ENCODE data around the gene DLEC1.
A peak's percentile ranks its signal among the peaks of the same experiment; 100 is the strongest.

DLEC1 gene

DNA sequence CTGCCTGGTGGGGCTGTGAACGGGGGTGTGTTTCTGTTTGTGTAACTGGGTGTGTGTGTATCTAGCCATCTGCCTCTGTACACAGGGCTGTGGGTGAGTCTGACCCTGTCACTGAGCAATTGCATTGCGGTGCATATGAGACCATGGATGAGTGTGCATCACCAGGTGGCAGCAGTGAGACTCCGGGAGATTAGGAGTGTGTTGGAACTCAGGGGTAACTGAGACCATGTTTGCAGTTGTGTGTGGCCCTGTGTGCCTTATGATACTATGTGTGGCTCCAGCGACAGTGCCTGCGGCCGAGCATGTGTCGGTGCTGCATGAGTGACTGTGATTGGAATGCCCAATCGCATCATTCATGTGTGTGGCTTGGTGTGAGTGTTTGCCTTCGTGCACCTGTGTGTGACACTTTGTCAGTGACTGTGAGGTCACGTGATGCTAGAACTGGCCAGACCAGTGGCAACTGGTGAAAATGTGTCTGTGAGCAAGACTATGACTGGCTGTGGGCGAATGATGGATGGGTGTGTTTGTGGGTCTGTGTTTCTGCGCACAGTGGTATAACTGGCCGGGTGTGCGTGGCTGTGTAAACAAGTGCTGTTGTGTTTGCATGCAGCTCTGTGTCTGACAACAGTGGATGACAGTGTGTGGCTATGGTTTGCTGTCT is 34.5 kb upstream of the DLEC1 start:
- Mint-ChIP-seq H3K27me3 (no peaks in the 10 kb centered on the region), H3K36me3 (ENCODE audit: insufficient read depth) (peaks cover 26% of the 10 kb centered on the region), H3K9me3 (no peaks in the 10 kb centered on the region), H3K27ac (peak overlapping the region in 1 of 2 donors; percentile 89), H3K4me3 (peak overlapping the region in 1 of 2 donors; percentile 17), H3K4me1 (ENCODE audit: low read depth in 2 of 2) (peaks cover 23 to 25% of the 10 kb centered on the region in 2 donors)
- DNase-seq: peak in 2 of 3 experiments; percentile 49 to 51
- peak; percentile 72 for ATAC-seq (replicated peaks)

DNA sequence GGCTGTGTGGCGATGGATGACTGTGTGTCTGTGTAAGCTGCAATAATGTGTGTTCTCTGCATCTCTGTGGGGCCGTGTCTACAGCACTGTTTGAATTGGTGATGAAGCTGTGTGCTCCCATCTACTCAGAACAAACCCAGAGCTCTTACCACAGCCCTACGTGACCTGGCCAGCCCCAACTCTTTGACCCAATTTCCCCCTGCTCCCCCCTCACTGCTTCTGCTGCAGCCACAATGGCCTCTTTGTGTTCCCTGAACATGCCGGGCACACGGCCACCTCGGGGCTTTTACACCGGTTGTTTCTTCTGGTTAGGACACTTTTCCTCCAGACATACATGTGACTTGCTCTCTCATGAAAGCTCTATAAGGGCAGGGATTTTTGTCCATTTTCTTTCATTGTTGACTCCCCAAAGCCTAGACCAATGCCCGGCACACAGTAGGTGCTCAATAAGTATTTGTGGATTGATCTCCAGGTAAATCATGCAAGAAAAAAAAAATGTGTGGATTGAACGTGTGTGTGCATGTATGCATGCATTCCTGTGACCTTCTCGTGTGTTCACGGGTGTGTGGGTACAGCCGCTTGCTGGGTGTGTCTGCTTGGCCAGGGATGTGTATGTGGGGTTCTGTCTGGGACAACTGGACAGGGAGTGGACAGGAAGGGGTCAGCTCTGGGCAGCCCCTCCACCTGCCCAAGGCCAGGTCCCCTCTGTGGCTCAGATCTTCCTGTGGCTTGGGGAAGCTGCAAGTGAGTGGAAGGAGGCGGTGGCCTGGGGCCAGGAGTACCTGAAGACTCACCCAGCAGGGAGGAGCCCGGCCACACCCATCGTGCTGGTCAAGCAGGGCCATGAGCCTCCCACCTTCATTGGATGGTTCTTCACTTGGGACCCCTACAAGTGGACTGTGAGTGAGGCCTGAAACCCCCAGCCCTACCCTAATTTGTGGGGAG is 33.7 kb upstream of the DLEC1 start:
- peak; percentile 28 for ATAC-seq (replicated peaks)
- Mint-ChIP-seq H3K36me3 (ENCODE audit: insufficient read depth) (peaks cover 23% of the 10 kb centered on the region), H3K4me3 (no peak overlapping the region), H3K4me1 (ENCODE audit: low read depth in 2 of 2) (peaks cover 21% of the 10 kb centered on the region in 2 donors), H3K9me3 (no peaks in the 10 kb centered on the region), H3K27me3 (no peaks in the 10 kb centered on the region), H3K27ac (no peak overlapping the region)
- no peak for DNase-seq

DNA sequence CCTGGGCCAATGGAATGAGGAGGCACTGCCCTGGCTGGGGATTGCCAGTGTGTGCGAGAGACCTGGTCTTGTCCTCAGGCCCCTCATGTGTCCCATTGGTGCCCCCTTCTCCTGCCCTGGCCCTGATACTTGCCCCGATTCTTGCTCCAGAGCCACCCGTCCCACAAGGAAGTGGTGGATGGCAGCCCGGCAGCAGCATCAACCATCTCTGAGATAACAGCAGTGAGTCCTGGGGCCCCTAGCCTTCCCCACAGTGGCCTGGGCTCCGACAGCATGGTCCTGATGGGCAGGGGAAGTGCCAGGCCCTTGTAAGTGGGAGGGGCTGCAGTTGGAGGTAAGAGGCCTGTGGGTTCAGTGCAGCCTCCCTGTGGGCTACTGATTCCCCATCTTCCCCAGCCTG is 33.0 kb upstream of the DLEC1 start:
- no peak overlapping the region for H3K27ac Mint-ChIP-seq
- ATAC-seq (replicated peaks): no peak
- peaks cover 22% of the 10 kb centered on the region for H3K36me3 Mint-ChIP-seq (ENCODE audit: insufficient read depth)

DNA sequence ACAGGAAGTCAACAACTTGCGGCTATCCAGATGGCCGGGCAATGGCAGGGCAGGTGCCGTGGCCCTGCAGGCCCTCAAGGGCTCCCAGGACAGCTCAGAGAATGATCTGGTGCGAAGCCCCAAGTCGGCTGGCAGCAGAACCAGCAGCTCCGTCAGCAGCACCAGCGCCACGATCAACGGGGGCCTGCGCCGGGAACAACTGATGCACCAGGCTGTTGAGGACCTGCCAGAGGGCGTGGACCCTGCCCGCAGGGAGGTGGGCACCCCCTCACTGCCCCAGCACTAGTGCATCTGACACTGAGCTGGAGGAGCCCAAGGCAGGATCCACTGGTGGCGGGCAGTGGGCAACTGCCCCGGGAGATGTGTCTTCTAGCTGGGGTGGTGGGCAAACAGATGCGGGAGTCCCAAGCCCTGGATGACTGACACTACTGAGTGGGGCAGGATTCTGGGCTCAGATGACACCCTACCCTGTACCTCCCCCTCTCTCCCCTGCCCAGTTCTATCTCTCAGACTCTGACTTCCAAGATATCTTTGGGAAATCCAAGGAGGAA is 32.5 kb upstream of the DLEC1 start:
- ATAC-seq (replicated peaks) (no peak), DNase-seq (no peak)
- Mint-ChIP-seq H3K4me3 (no peak overlapping the region), H3K27me3 (no peaks in the 10 kb centered on the region), H3K4me1 (ENCODE audit: low read depth in 2 of 2) (peaks cover 21% of the 10 kb centered on the region in 2 donors), H3K36me3 (ENCODE audit: insufficient read depth) (peaks cover 22% of the 10 kb centered on the region), H3K27ac (no peak overlapping the region), H3K9me3 (no peaks in the 10 kb centered on the region)

More for the DNA sequence above, 33.0 kb upstream of the DLEC1 start:
- no peak for DNase-seq
- Mint-ChIP-seq H3K4me3 (no peak overlapping the region), H3K4me1 (ENCODE audit: low read depth in 2 of 2) (peaks cover 21% of the 10 kb centered on the region in 2 donors), H3K9me3 (no peaks in the 10 kb centered on the region), H3K27me3 (no peaks in the 10 kb centered on the region)

DNA sequence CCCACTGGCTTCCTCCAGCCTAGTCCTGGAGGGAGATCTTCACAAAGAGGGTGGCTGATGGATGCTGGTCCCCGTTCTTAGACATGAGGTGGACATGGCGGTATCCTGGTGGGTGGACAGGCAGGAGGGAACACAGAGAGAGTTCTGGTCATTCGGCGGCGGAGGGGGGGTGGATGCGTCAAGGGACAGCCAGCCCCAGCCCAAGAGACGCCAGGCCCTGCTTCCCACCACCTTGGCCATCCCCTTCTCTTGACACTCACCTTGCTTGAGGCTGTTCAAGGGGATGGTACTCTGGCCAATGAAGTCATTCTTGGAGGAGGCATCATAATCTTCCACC is 31.3 kb upstream of the DLEC1 start:
- Mint-ChIP-seq H3K9me3 (no peaks in the 10 kb centered on the region), H3K36me3 (ENCODE audit: insufficient read depth) (peaks cover 17% of the 10 kb centered on the region), H3K4me1 (ENCODE audit: low read depth in 2 of 2) (peaks cover 21% of the 10 kb centered on the region in 2 donors), H3K27me3 (no peaks in the 10 kb centered on the region), H3K27ac (peak overlapping the region; percentile 67 to 68), H3K4me3 (no peak overlapping the region)
- no peak for DNase-seq
- no peak for ATAC-seq (replicated peaks)

DNA sequence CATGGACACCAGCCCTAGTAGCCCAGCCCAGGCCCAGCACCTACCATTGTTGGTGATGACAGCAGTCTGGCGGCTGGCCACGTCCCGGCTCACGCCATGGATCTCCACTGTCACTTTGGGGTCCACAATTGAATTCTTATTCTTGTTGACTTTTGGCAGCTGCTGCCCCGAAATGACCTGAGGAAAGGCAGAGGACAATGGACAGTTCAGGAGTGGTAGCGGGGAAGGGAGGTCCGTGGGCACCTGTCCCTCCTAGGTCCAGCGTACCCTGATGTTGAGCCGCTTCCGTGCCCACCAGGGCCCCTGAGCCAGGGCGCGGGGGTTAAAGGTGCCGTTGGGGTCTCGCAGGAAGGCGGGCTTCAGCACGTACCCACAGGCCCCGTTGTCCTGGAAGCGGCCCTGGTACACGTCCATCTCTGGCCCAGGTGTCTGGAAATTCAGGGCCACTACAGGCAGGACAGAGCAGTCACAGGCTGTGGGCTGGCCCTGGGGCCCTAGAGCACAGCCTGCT is 30.8 kb upstream of the DLEC1 start:
- peaks cover 17% of the 10 kb centered on the region for H3K36me3 Mint-ChIP-seq (ENCODE audit: insufficient read depth)
- no peak overlapping the region for H3K4me3 Mint-ChIP-seq
- ATAC-seq (replicated peaks): no peak
- no peak for DNase-seq
- H3K27me3 Mint-ChIP-seq: no peaks in the 10 kb centered on the region
- H3K27ac Mint-ChIP-seq: no peak overlapping the region
- no peaks in the 10 kb centered on the region for H3K9me3 Mint-ChIP-seq
- H3K4me1 Mint-ChIP-seq (ENCODE audit: low read depth in 2 of 2): peaks cover 16% of the 10 kb centered on the region in 2 donors

DNA sequence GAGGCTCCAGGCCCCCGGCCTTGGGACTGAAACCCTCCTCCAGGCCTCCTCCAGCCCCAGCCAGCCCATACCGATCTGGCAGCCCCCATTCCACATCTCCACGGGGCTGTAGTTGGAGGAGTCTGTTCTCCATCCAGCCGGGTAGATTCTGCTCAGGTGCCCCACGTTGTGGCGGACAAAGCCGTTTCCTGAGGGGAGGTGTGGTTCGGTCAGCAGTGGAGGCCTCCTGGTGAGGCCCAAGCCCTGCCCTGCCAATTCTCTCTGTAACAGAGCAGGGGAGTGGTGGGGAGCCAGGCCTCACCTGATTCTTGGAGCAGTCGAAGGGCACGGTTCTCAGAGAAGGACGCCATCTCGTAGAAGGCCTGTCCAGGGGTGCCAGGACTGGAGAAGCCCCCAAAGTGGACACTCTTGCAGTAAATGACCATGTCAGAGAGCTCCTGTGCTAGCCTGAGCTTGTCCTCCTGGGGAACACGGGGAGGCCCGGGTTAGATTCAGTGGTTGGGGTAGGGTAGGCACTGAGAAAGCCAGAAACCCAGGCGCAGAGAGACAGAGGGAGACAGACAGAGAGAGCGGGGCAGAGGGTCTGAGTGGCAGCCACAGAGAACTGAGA is 29.9 kb upstream of the DLEC1 start:
- no peak for DNase-seq
- ATAC-seq (replicated peaks): no peak
- Mint-ChIP-seq H3K4me3 (no peak overlapping the region), H3K36me3 (ENCODE audit: insufficient read depth) (peaks cover 20% of the 10 kb centered on the region), H3K27me3 (no peaks in the 10 kb centered on the region), H3K27ac (peak overlapping the region; percentile 67 to 78), H3K9me3 (no peaks in the 10 kb centered on the region), H3K4me1 (ENCODE audit: low read depth in 2 of 2) (peaks cover 10 to 13% of the 10 kb centered on the region in 2 donors)

DNA sequence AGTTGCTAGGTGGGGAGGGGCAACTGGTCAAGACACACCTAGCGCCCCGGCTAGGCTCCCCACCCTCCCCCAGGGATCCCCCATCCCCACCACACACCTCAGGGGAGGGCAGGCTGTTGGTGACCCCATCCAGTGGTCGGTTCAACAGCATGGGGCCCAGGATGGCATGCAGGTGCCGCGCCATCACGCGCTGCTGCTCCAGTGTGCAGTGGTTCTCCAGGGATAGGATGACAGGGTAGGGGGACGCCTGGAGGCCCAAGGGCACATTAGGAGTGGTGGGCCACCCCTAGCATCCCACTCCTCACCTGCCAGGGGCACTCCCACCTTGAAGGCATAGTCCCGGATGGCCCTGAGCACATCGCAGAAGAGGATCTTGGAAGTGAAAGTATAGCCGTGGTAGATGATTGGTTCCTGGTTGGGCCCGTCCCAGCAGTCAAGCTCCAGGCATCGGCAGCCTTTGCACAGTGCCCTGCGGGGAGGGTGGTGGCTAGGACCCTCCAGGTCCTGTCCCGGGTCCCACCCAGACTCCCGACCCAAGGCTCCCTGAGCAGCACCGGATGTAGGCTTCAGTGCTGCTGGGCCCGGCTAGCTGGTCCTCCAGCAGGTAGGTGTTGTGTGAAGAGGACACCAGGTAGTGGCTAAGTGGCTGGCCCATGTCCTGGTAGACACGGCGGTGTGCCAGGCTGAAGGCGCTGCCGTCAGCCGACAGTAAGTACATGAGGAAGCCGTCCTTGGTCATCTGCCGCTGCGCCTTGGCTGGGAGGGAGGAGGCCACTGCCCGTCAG is 29.0 kb upstream of the DLEC1 start:
- Mint-ChIP-seq H3K27me3 (no peaks in the 10 kb centered on the region), H3K4me3 (no peak overlapping the region), H3K27ac (peak overlapping the region in 1 of 2 donors; percentile 78), H3K9me3 (no peaks in the 10 kb centered on the region), H3K36me3 (ENCODE audit: insufficient read depth) (peaks cover 22% of the 10 kb centered on the region), H3K4me1 (ENCODE audit: low read depth in 2 of 2) (peaks cover under 1 to 4% of the 10 kb centered on the region in 2 donors)
- ATAC-seq (replicated peaks): no peak
- DNase-seq: no peak

DNA sequence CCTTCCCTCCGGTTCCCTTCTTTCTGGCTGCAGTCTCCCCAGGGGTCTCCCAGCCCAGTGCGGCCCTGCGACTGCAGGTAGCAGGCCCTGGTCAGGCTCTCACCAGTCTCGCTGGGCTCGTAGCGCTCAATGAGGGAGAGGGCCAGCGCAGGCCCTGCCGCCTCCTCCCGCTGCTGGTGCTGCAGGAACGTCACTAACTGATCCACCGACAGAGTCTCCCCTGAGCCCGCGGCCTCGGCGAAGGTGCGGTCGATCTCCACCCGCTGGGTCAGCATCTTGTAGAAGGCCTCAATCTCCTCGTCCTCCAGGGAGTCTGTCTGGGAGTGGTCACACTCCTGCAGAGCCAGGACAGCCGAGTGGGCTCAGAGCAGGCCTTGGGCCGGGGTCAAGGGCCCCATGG is 27.9 kb upstream of the DLEC1 start:
- Mint-ChIP-seq H3K9me3 (no peaks in the 10 kb centered on the region), H3K36me3 (ENCODE audit: insufficient read depth) (peaks cover 18% of the 10 kb centered on the region), H3K27me3 (no peaks in the 10 kb centered on the region), H3K4me1 (ENCODE audit: low read depth in 2 of 2) (no peaks in the 10 kb centered on the region), H3K4me3 (no peak overlapping the region), H3K27ac (peak overlapping the region; percentile 56 to 78)
- ATAC-seq (replicated peaks) (no peak), DNase-seq (no peak)

DNA sequence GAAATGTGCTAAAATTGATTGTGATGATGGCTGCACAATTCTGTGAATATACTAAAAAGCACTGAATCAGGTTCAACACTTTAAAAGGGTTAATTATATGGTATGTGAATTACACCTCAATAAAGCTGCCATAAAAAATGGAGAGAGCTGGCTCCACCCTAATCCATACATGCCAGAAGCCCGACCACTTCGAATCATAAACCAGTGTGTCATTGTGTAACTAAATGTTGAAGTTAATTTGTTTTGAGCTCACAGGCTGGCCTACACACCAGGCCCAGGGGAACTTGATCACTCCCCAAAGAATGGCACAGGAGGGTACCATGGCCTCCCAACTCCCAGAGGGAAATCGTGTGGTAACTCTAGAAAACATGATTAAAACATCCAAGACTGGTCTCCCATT is 23.5 kb upstream of the DLEC1 start:
- H3K36me3 Mint-ChIP-seq (ENCODE audit: insufficient read depth): peaks cover 29% of the 10 kb centered on the region
- peaks cover 5 to 9% of the 10 kb centered on the region in 2 donors for H3K4me1 Mint-ChIP-seq (ENCODE audit: low read depth in 2 of 2)
- no peaks in the 10 kb centered on the region for H3K27me3 Mint-ChIP-seq
- H3K9me3 Mint-ChIP-seq: no peaks in the 10 kb centered on the region
- no peak for DNase-seq
- no peak overlapping the region for H3K4me3 Mint-ChIP-seq
- peak overlapping the region in 1 of 2 donors; percentile 11 for H3K27ac Mint-ChIP-seq
- ATAC-seq (replicated peaks): no peak

DNA sequence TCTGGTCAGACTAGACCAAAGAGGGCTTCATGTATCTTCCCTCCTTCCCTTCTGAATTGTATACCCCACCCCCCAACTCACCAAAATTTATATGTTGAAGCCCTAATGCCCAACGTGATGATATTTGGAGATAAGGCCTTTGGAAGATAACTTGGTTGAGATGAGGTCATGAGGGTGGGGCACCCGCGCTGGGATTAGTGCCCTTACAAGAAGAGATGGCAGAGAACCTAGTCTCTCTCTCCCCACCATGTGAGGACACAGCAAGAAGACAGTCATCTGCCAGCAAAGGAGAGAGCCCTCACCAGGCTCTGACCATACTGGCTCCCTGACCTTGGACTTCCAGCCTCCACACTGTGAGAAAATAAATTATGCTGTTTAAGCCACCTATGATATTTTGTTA is 23.0 kb upstream of the DLEC1 start:
- Mint-ChIP-seq H3K9me3 (no peaks in the 10 kb centered on the region), H3K27me3 (no peaks in the 10 kb centered on the region), H3K36me3 (ENCODE audit: insufficient read depth) (peaks cover 29% of the 10 kb centered on the region), H3K27ac (peak overlapping the region in 1 of 2 donors; percentile 11), H3K4me3 (no peak overlapping the region), H3K4me1 (ENCODE audit: low read depth in 2 of 2) (peaks cover 10 to 11% of the 10 kb centered on the region in 2 donors)
- no peak for DNase-seq
- no peak for ATAC-seq (replicated peaks)

DNA sequence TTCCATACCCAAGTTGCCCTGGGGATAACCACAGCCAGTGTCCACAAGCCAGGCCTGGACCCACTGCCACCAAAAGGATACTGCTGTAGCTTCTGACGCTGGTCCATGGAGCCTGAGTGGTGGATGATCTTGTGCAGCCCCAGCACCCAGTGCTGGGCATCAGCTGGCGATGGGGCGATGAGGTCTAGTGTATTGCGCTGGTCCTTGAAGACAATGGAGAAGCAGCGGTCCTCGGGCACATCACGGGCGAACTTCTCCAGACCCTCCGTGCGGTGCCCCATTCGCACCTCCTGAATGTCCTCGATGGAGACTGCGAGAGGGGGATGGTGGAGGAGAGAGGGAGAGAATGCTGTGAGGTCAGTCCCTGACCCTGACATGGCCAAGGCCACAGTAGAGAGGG is 22.6 kb upstream of the DLEC1 start:
- peaks cover 14% of the 10 kb centered on the region in 2 donors for H3K4me1 Mint-ChIP-seq (ENCODE audit: low read depth in 2 of 2)
- H3K36me3 Mint-ChIP-seq (ENCODE audit: insufficient read depth): peaks cover 29% of the 10 kb centered on the region
- no peaks in the 10 kb centered on the region for H3K9me3 Mint-ChIP-seq
- ATAC-seq (replicated peaks) (no peak), DNase-seq (no peak)
- H3K4me3 Mint-ChIP-seq: no peak overlapping the region
- no peaks in the 10 kb centered on the region for H3K27me3 Mint-ChIP-seq
- H3K27ac Mint-ChIP-seq: peak overlapping the region in 1 of 2 donors; percentile 11
